NCI-H2081 (cell line): ENCODE results near the gene NME3.

ENCODE experiments used
- DNase-seq, 2 experiments: peaks; one replicate each; lab custom pipeline; 2025; lab: John Stamatoyannopoulos, UW

NME3 gene

DNA sequence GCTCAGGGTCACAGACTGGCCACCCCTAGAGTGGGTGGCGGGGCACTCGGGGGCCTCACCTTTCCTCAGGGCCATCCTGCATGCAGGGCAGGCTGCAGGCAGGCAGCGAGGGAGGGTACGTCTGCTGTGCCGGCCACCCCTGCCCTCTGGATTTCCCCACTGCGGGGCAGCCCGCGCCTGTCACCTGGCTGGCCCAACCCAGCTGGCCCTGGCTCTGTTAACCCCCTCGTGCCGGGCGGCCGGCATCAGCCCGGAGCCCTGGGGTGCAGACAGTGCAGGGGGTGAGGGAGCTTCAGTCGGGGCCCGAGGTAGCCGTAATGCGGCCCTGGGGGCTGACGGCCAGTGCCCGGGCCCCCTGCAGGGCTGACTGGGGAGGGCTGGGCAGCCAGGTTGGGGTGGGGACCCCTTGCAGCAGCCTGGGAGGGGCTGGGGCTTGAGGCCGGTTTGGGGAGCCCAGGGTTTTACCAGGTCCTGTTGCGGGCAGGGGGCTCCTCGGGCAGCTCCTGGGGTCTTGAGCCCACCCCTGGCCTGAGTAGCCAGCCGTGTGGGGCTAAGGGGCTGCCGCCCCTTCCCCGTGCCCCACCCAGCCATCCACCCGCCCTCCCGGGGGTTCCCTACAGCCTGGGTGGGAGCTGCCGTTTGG lies 22.4 kb upstream of the NME3 start, which contains the start of gene IGFALS:
TSS of gene IGFALS (minus strand) at position 128 of the 643 bp plus-strand sequence. CDS start at position 75, 53 bp downstream.
- DNase-seq, result no peak

- no peak for DNase-seq
Observed at GRCh38 chr16:1792836-1793577, 21.7 kb upstream of the NME3 start.

GRCh38 chr16:1791943-1792812 lies 20.8 kb upstream of the NME3 start:
- no peak for DNase-seq

GRCh38 chr16:1791256-1791942 lies 20.1 kb upstream of the NME3 start:
- DNase-seq, result no peak

- no peak for DNase-seq
Observed at GRCh38 chr16:1790611-1791255, 19.4 kb upstream of the NME3 start.

DNA sequence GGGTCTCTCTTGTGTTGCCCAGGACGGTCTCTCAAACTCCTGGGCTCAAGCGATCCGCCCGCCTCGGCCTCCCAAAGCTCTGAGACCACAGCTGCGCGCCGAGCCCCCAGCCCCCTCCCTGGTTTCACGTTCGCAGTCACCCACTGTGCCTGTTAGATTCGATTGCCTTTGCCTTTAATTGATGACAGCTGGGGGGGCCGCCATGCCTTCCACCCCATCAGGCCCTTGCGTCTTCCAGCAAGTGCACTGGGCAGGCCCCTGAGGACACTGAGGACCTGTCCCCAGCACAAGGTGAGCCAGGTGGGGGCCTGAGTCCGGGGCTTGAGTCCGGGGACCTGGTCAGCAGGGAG lies 18.9 kb upstream of the NME3 start:
- no peak for DNase-seq

DNA sequence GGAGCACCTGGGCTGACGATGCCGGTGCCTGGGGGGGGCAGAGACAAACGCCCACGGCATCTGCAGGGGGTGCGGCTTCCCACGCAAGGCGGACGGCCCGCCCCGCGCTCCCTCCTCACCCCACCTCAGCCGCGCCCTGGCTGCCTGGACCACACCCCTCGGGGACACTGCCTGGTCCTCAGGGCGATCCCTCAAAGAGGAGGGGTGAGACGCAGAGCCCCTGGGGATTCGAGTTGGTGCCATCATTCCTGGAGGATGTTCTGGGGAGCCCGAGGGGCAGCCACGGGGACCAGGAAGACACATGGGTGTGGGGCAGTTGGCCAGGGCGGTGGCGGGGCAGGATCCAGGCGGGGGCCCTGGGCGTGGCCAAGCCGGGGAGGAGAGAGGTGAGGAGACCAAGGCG lies 18.3 kb upstream of the NME3 start:
- no peak for DNase-seq

GRCh38 chr16:1788708-1789100 lies 17.4 kb upstream of the NME3 start:
- no peak for DNase-seq

GRCh38 chr16:1788095-1788707 lies 16.9 kb upstream of the NME3 start:
- DNase-seq, result no peak

- no peak for DNase-seq
Observed at GRCh38 chr16:1787322-1788094, 16.2 kb upstream of the NME3 start.

- no peak for DNase-seq
Observed at GRCh38 chr16:1787056-1787321, 15.6 kb upstream of the NME3 start.

GRCh38 chr16:1786242-1787055 lies 15.1 kb upstream of the NME3 start:
- no peak for DNase-seq

DNA sequence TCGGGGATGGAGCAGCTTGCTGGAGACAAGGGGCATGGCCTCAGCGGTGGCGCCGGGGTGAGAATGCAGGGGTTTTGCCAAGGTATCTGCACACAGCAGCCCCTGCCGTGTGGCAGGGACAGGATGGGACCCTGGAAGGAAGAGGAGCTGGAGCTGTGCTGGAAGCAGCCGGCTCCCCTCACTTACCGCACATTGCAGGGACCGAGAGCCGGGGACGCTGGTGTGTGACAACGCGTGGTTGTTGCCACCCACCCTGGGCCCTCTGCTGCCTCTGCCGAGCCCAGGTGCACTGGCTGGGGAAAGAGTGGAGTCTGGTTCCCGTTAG lies 14.5 kb upstream of the NME3 start:
- no peak for DNase-seq

DNA sequence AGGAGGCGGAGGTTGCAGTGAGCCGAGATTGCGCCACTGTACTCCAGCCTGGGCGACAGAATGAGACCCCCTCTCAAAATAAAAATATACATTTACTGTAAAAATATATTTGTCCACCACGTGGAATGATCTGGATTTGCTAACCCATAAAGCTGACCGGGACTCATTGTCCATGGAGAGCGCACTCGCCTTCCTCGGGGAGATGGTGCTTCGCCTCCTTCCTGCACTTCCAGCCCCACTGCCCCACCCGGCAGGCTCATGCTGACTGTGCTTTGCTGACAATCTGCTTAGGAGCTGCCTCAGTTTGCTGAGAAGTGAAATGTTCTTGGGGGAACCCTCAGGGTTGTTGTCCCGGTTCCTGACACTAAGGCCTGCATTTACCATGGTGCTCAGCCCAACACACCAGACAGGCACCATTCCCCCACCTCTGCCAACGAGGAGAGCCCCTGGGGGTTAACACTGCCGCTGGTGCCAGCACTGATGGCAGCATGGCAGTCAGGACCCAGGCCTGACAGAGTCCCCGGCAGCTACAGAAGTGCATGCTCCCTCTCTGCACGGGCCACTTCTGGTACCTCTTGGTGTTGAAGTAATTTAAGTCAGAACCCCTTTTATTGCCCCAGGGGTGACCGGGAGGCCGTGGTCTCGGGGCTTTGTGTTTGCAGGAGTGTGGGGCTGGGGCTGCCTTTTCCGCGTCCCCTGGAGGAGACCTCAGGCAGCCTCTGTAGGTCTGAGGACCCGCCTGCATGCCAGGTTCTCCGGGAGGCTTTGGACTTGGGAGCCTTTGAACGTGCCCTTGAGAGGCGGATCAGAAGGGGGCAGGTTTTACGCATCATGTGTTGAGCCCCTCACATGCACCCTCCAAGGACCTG lies 13.9 kb upstream of the NME3 start:
- no peak for DNase-seq

- DNase-seq, result peak; percentile 100
Observed at GRCh38 chr16:1782408-1783264, 11.3 kb upstream of the NME3 start, which contains the start of the genes NUBP2 and SPSB3. Gene NUBP2 (plus strand): TSS chr16:1782960. CDS start chr16:1783021, 61 bp downstream. Gene SPSB3 (minus strand): TSS chr16:1782571. CDS start chr16:1781483, 1,088 bp downstream.

GRCh38 chr16:1781758-1782407 lies 10.5 kb upstream of the NME3 start:
- DNase-seq, result no peak

- no peak for DNase-seq
Observed at GRCh38 chr16:1781254-1781653, 9.9 kb upstream of the NME3 start.
